IMR-90 (cell line): ENCODE data around the gene FALEC. TPM values are rescaled to one million over a fixed set of nuclear protein-coding genes. Genes with fewer than 3 reads are reported as not detected.

Experiments used
- ATAC-seq: fragments of 200-7000 bp; cut with Tn5 transposase; 2 replicates; pipeline ENCODE4 v1.9.1; 2020; ENCODE audit warnings: low read depth, mild to moderate bottlenecking, moderate library complexity
- BruUV-seq: library from RNA; stranded (reverse); fragments of 400-500 nt; replicated peaks from 2 replicates; lab custom pipeline; 2021; lab: Mats Ljungman, UMichigan
- CTCF ChIA-PET: fragments of 300-600 bp; formaldehyde crosslinking; extraction: SDS; loops from one replicate; lab custom pipeline; 2021; ENCODE audit warnings: antibody characterized with exemption; lab: Yijun Ruan, JAX
- POLR2A ChIA-PET: fragments of 300-600 bp; sonication (Branson Sonifier 250); formaldehyde crosslinking; loops from one replicate; lab custom pipeline; 2022; ENCODE audit warnings: antibody characterized with exemption; ENCODE audit not compliant: unreplicated experiment; lab: Charles Lee
- DNase-seq: peaks from one replicate; pipeline ENCODE4 v3.0.0; 2013
- H2AFZ ChIP-seq: replicated peaks from 2 replicates; pipeline ENCODE3; 2013; ENCODE audit warnings: low read length, mild to moderate bottlenecking; ENCODE audit not compliant: poor library complexity
- H2AK5ac ChIP-seq: 2 replicates; pipeline ENCODE4 v1.6.1; 2013; ENCODE audit warnings: low read depth, low read length, inconsistent platforms
- H2AK9ac ChIP-seq: replicated peaks from 2 replicates; pipeline ENCODE3; 2013; ENCODE audit warnings: mild to moderate bottlenecking, low read depth, low read length, moderate library complexity; ENCODE audit not compliant: poor library complexity
- H2BK120ac ChIP-seq: 2 replicates; pipeline ENCODE4 v1.6.1; 2013; ENCODE audit warnings: low read depth, low read length, inconsistent platforms
- H2BK15ac ChIP-seq: 3 replicates; pipeline ENCODE4 v1.6.1; 2013; ENCODE audit warnings: low read depth, low read length, inconsistent platforms
- H2BK20ac ChIP-seq: 2 replicates; pipeline ENCODE4 v1.6.1; 2013; ENCODE audit warnings: low read depth, mild to moderate bottlenecking, inconsistent platforms, low read length, moderate library complexity
- H2BK5ac ChIP-seq: 2 replicates; pipeline ENCODE4 v1.6.1; 2013; ENCODE audit warnings: mild to moderate bottlenecking, low read depth, low read length, inconsistent platforms; ENCODE audit not compliant: poor library complexity, severe bottlenecking
- H3K14ac ChIP-seq: replicated peaks from 2 replicates; pipeline ENCODE4 v1.6.1; 2013; ENCODE audit warnings: low read depth, low read length, inconsistent platforms
- H3K18ac ChIP-seq: 2 replicates; pipeline ENCODE4 v1.6.1; 2013; ENCODE audit warnings: low read depth, low read length, control low read depth
- H3K23ac ChIP-seq: 2 replicates; pipeline ENCODE4 v1.6.1; 2013; ENCODE audit warnings: low read depth, low read length, inconsistent platforms
- H3K27ac ChIP-seq: 2 replicates; pipeline ENCODE4 v1.5.1; 2013; ENCODE audit warnings: mild to moderate bottlenecking, control low read depth, low read length; ENCODE audit not compliant: insufficient read depth
- H3K27me3 ChIP-seq: 2 replicates; pipeline ENCODE4 v1.6.1; 2013; ENCODE audit warnings: low read length; ENCODE audit not compliant: control insufficient read depth, insufficient read depth
- H3K36me3 ChIP-seq: 2 replicates; pipeline ENCODE4 v1.6.1; 2013; ENCODE audit warnings: low read length, mixed read lengths; ENCODE audit not compliant: control insufficient read depth, insufficient read depth
- H3K4ac ChIP-seq: 2 replicates; pipeline ENCODE4 v1.6.1; 2013; ENCODE audit warnings: low read depth, low read length, inconsistent platforms
- H3K4me1 ChIP-seq: 2 replicates; pipeline ENCODE4 v1.6.1; 2013; ENCODE audit warnings: low read length, mixed read lengths; ENCODE audit not compliant: control insufficient read depth, insufficient read depth
- H3K4me2 ChIP-seq: 2 replicates; pipeline ENCODE4 v1.6.1; 2013; ENCODE audit warnings: low read depth, mild to moderate bottlenecking, control low read depth, low read length, moderate library complexity
- H3K4me3 ChIP-seq: 2 replicates; pipeline ENCODE4 v1.5.1; 2013; ENCODE audit warnings: low read depth, mild to moderate bottlenecking, control low read depth, low read length, moderate library complexity; ENCODE audit not compliant: insufficient read depth
- H3K56ac ChIP-seq: 2 replicates; pipeline ENCODE4 v1.6.1; 2013; ENCODE audit warnings: low read length, inconsistent platforms; ENCODE audit not compliant: insufficient read depth; ENCODE audit errors: extremely low read depth
- H3K79me1 ChIP-seq, 2 experiments: 2 replicates each; pipeline ENCODE4 v1.6.1; 2013; ENCODE audit warnings: low read length in 2 of 2, inconsistent platforms in 1 of 2, low read depth in 1 of 2
- H3K9ac ChIP-seq: 2 replicates; pipeline ENCODE4 v1.6.1; 2013; ENCODE audit warnings: low read depth, low read length, control low read depth
- H3K9me1 ChIP-seq: 2 replicates; pipeline ENCODE4 v1.6.1; 2013; ENCODE audit warnings: low read length, inconsistent platforms; ENCODE audit not compliant: insufficient read depth
- H3K9me3 ChIP-seq: 2 replicates; pipeline ENCODE4 v1.6.1; 2013; ENCODE audit warnings: low read length; ENCODE audit not compliant: control insufficient read depth, insufficient read depth
- H4K20me1 ChIP-seq: 2 replicates; pipeline ENCODE4 v1.6.1; 2013; ENCODE audit warnings: low read length, inconsistent platforms; ENCODE audit not compliant: insufficient read depth
- H4K5ac ChIP-seq: 2 replicates; pipeline ENCODE4 v1.6.1; 2013; ENCODE audit warnings: mild to moderate bottlenecking, low read depth, low read length, control low read depth
- H4K8ac ChIP-seq, 2 experiments: 2 replicates each; pipeline ENCODE4 v1.6.1; 2013; ENCODE audit warnings: low read depth in 2 of 2, low read length in 2 of 2, control low read depth in 1 of 2, inconsistent platforms in 1 of 2
- H4K91ac ChIP-seq: 2 replicates; pipeline ENCODE4 v1.6.1; 2013; ENCODE audit warnings: low read depth, low read length, inconsistent platforms; ENCODE audit not compliant: insufficient read depth
- BHLHE40 ChIP-seq: fragments of 150-350 bp; IDR thresholded peaks from 2 replicates; pipeline ENCODE4 v1.6.1; 2016; ENCODE audit warnings: mild to moderate bottlenecking, low read depth, low read length
- CEBPB ChIP-seq: IDR thresholded peaks from 2 replicates; pipeline ENCODE4 v1.6.1; 2012; ENCODE audit warnings: low read depth, low read length, improper control_type of control experiment
- CHD1 ChIP-seq: IDR thresholded peaks from 2 replicates; pipeline ENCODE4 v1.6.1; 2012; ENCODE audit warnings: low read depth, low read length, improper control_type of control experiment
- FOS ChIP-seq: fragments of 150-350 bp; IDR thresholded peaks from 2 replicates; pipeline ENCODE4 v1.6.1; 2016; ENCODE audit warnings: low read depth, low read length
- MAFK ChIP-seq: IDR thresholded peaks from 2 replicates; pipeline ENCODE4 v1.6.1; 2012; ENCODE audit warnings: low read depth, low read length, improper control_type of control experiment
- MAZ ChIP-seq: IDR thresholded peaks from 2 replicates; pipeline ENCODE4 v1.6.1; 2012; ENCODE audit warnings: low read depth, mild to moderate bottlenecking, low read length, improper control_type of control experiment, moderate library complexity, borderline replicate concordance
- MXI1 ChIP-seq: IDR thresholded peaks from 2 replicates; pipeline ENCODE4 v1.6.1; 2012; ENCODE audit warnings: low read depth, mild to moderate bottlenecking, low read length, moderate library complexity, borderline replicate concordance
- NFE2L2 ChIP-seq: fragments of 150-350 bp; IDR thresholded peaks from 2 replicates; pipeline ENCODE4 v1.6.1; 2016; ENCODE audit warnings: low read depth, mild to moderate bottlenecking, low read length
- POLR2A ChIP-seq: IDR thresholded peaks from 2 replicates; pipeline ENCODE4 v1.6.1; 2012; ENCODE audit warnings: mild to moderate bottlenecking, low read depth, low read length
- RAD21 ChIP-seq: IDR thresholded peaks from 2 replicates; pipeline ENCODE4 v1.6.1; 2012; ENCODE audit warnings: low read length, improper control_type of control experiment
- RCOR1 ChIP-seq: IDR thresholded peaks from 2 replicates; pipeline ENCODE4 v1.6.1; 2012; ENCODE audit warnings: mild to moderate bottlenecking, low read length, improper control_type of control experiment; ENCODE audit not compliant: insufficient replicate concordance
- RFX5 ChIP-seq: IDR thresholded peaks from 2 replicates; pipeline ENCODE4 v1.8.0; 2012; ENCODE audit warnings: low read depth, mild to moderate bottlenecking, low read length, moderate library complexity
- SMC3 ChIP-seq: fragments of 150-350 bp; IDR thresholded peaks from 2 replicates; pipeline ENCODE4 v1.6.1; 2016; ENCODE audit warnings: low read depth, mild to moderate bottlenecking, antibody characterized with exemption, low read length, moderate library complexity
- USF2 ChIP-seq: fragments of 150-350 bp; IDR thresholded peaks from 2 replicates; pipeline ENCODE4 v1.6.1; 2017; ENCODE audit warnings: mild to moderate bottlenecking, antibody characterized with exemption, low read length, low read depth
- WGBS, 2 experiments: methylation state at CpG; one replicate each; pipeline versions ENCODE4 v1.1.5 to v1.1.7; 2013; ENCODE audit warnings: missing lambda C conversion rate in 2 of 2; ENCODE audit not compliant: insufficient read length in 1 of 2; ENCODE audit errors: extremely low coverage in 2 of 2; 5-methylcytosine and 5-hydroxymethylcytosine counted together
- dilution Hi-C: fragments of 300-500 bp; cut with HindIII; formaldehyde crosslinking; loops from one replicate; pipeline ENCODE4 v1.14.3; 2018; ENCODE audit warnings: low sequenced_read_pairs; ENCODE audit not compliant: unreplicated experiment
- in situ Hi-C: fragments of 300-500 bp; cut with MboI; formaldehyde crosslinking; loops from 3 replicates; pipeline ENCODE4 v1.14.3; 2019; ENCODE audit warnings: low sequenced_read_pairs, inconsistent platforms, mixed read lengths
- intact Hi-C: fragments of 100-400 bp; cut with micrococcal nuclease; formaldehyde crosslinking; loops from 2 replicates; pipeline ENCODE4 v1.10.0; 2022
- polyA plus RNA-seq, 3 experiments: library from polyadenylated mRNA; depleted of rRNA; stranded (reverse); fragments of >200 nt; gene quantifications; 2 replicates each; pipeline ENCODE4 v1.2.3, GENCODE V29; 2012; ENCODE audit warnings: low replicate concordance in 1 of 3
- total RNA-seq: library from RNA; depleted of rRNA; stranded (reverse); fragments of >200 nt; gene quantifications from 2 replicates; pipeline ENCODE4 v1.2.3, GENCODE V29; 2012
- TF ChIP-seq, protein P1 (sequence below): conservative IDR thresholded peaks from 2 replicates; pipeline ENCODE4 v1.5.1; 2012; ENCODE audit warnings: mild to moderate bottlenecking, low read depth, low read length, improper control_type of control experiment
- TF ChIP-seq, protein P2 (sequence below): fragments of 150-350 bp; IDR thresholded peaks from 2 replicates; pipeline ENCODE4 v1.6.1; 2016; ENCODE audit warnings: low read depth, mild to moderate bottlenecking, low read length, moderate library complexity, borderline replicate concordance

FALEC gene
- total and polyA plus RNA-seq, 2 of the 4 experiments (the other 2 are of a cell fraction): not detected

- Histone ChIP-seq H3K4ac (no peak overlapping the region), H3K56ac (peak overlapping the region; percentile 8; the same call in 1 of the 2 replicates), H3K4me3 (peak overlapping the region; percentile 22; the same call in 1 of the 2 replicates), H3K4me2 (peak overlapping the region; percentile 86), H3K14ac (no peak overlapping the region), H4K5ac (no peak overlapping the region), H3K27ac (no peak overlapping the region), H3K9me3 (no peaks in the 10 kb centered on the region), H3K9me1 (peaks cover 17% of the 10 kb centered on the region), H4K91ac (no peak overlapping the region), H2BK15ac (no peak overlapping the region), H3K79me1 (peaks cover 0 to 30% of the 10 kb centered on the region in 2 experiments; a peak in 3 of 4 replicates), H3K9ac (no peak overlapping the region), H2AK9ac (no peak overlapping the region), H4K20me1 (no peaks in the 10 kb centered on the region), H2BK20ac (no peak overlapping the region), H3K4me1 (peaks cover 6% of the 10 kb centered on the region), H2AFZ (peak overlapping the region; percentile 81), H3K18ac (no peak overlapping the region), H4K8ac (peak overlapping the region; percentile 48 to 72; a peak in 2 of 4 replicates), H2BK5ac (no peak overlapping the region), H2BK120ac (no peak overlapping the region), H3K36me3 (peaks cover 14% of the 10 kb centered on the region; the same call in 1 of the 2 replicates), H3K27me3 (no peaks in the 10 kb centered on the region), H2AK5ac (no peak overlapping the region), H3K23ac (peak overlapping the region; percentile 80)
- dilution Hi-C loops (no loop called here), in situ Hi-C loops (no loop called here), intact Hi-C loops (loop anchor here (5.0 kb wide), 1 partner anchor 194 kb away; the partner anchor contains the start of gene PRPF3)
- ChIA-PET CTCF (interaction anchor here (0.6 to 3.0 kb wide), 4 partner anchors 12 to 352 kb away, joined by 3 to 13 read pairs (median 8); no protein-coding TSS in a partner anchor), POLR2A (interaction anchor here (1.7 kb wide), 1 partner anchor 261 kb away, joined by 5 read pairs; no protein-coding TSS in a partner anchor)
- no TSS peak for BruUV-seq
- no peak for ATAC-seq
- TF ChIP-seq CHD1 (no peak), RCOR1 (no peak), CEBPB (no peak), POLR2A (no peak), RFX5 (no peak), MAZ (no peak), USF2 (no peak), RAD21 (no peak), FOS (no peak), MAFK (no peak), SMC3 (no peak), BHLHE40 (no peak), NFE2L2 (no peak), MXI1 (no peak)
- TF ChIP-seq, protein P1, sequence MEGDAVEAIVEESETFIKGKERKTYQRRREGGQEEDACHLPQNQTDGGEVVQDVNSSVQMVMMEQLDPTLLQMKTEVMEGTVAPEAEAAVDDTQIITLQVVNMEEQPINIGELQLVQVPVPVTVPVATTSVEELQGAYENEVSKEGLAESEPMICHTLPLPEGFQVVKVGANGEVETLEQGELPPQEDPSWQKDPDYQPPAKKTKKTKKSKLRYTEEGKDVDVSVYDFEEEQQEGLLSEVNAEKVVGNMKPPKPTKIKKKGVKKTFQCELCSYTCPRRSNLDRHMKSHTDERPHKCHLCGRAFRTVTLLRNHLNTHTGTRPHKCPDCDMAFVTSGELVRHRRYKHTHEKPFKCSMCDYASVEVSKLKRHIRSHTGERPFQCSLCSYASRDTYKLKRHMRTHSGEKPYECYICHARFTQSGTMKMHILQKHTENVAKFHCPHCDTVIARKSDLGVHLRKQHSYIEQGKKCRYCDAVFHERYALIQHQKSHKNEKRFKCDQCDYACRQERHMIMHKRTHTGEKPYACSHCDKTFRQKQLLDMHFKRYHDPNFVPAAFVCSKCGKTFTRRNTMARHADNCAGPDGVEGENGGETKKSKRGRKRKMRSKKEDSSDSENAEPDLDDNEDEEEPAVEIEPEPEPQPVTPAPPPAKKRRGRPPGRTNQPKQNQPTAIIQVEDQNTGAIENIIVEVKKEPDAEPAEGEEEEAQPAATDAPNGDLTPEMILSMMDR: no peak
- TF ChIP-seq, protein P2, sequence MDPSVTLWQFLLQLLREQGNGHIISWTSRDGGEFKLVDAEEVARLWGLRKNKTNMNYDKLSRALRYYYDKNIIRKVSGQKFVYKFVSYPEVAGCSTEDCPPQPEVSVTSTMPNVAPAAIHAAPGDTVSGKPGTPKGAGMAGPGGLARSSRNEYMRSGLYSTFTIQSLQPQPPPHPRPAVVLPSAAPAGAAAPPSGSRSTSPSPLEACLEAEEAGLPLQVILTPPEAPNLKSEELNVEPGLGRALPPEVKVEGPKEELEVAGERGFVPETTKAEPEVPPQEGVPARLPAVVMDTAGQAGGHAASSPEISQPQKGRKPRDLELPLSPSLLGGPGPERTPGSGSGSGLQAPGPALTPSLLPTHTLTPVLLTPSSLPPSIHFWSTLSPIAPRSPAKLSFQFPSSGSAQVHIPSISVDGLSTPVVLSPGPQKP: no peak
- WGBS, 2 experiments: no CpG with 5 or more reads among the region's 4 CpGs
- DNase-seq: no peak
Measured at GRCh38 chr1:150516616-150517015, 1.1 kb downstream of the FALEC start.
